Fibroblast of villous mesenchyme (primary cell): ENCODE measurements around the gene MCU. TPM values are rescaled to one million over a fixed set of nuclear protein-coding genes. Genes with fewer than 3 reads are reported as not detected.

Experiments
- DNase-seq: peaks from one replicate; pipeline ENCODE4 v3.0.0-alpha.2; 2010; ENCODE audit warnings: low read depth
- H3K4me3 ChIP-seq: 2 replicates; pipeline ENCODE4 v1.5.1; 2011; ENCODE audit warnings: low read depth, mild to moderate bottlenecking, low read length
- total RNA-seq: library from RNA; depleted of rRNA; stranded (reverse); fragments of >200 nt; gene quantifications from 2 replicates; pipeline ENCODE4 v1.2.3, GENCODE V29; 2012
- TF ChIP-seq, protein P1 (sequence below): IDR thresholded peaks from 2 replicates; pipeline ENCODE4 v1.5.1; 2012; ENCODE audit warnings: low read depth, mild to moderate bottlenecking, low read length; ENCODE audit not compliant: insufficient read depth

The MCU gene
- total RNA-seq, 1 donor: 41.9 TPM

DNA sequence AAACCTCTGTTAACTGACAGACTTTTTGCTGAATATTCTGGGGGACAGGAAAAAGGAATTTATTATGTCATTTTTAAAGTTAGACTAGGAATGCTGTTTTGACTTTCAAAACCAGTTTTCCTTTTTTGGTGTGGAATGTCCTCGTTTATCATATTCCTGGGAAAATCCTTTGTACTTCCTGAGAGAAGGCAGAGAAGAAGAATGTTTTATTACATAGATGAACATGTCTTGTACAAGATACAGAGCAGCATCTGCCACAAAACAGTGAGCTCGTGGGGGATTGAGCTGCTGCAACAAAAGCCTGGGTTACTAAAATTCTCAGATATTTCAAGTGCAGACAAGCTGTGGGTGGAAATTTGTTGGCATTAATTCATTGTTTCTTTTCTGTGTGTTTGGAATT is 20.2 kb downstream of the MCU start:
- DNase-seq: peak; percentile 79
- H3K4me3 ChIP-seq: no peak overlapping the region
- TF ChIP-seq, protein P1, sequence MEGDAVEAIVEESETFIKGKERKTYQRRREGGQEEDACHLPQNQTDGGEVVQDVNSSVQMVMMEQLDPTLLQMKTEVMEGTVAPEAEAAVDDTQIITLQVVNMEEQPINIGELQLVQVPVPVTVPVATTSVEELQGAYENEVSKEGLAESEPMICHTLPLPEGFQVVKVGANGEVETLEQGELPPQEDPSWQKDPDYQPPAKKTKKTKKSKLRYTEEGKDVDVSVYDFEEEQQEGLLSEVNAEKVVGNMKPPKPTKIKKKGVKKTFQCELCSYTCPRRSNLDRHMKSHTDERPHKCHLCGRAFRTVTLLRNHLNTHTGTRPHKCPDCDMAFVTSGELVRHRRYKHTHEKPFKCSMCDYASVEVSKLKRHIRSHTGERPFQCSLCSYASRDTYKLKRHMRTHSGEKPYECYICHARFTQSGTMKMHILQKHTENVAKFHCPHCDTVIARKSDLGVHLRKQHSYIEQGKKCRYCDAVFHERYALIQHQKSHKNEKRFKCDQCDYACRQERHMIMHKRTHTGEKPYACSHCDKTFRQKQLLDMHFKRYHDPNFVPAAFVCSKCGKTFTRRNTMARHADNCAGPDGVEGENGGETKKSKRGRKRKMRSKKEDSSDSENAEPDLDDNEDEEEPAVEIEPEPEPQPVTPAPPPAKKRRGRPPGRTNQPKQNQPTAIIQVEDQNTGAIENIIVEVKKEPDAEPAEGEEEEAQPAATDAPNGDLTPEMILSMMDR: no peak

DNA sequence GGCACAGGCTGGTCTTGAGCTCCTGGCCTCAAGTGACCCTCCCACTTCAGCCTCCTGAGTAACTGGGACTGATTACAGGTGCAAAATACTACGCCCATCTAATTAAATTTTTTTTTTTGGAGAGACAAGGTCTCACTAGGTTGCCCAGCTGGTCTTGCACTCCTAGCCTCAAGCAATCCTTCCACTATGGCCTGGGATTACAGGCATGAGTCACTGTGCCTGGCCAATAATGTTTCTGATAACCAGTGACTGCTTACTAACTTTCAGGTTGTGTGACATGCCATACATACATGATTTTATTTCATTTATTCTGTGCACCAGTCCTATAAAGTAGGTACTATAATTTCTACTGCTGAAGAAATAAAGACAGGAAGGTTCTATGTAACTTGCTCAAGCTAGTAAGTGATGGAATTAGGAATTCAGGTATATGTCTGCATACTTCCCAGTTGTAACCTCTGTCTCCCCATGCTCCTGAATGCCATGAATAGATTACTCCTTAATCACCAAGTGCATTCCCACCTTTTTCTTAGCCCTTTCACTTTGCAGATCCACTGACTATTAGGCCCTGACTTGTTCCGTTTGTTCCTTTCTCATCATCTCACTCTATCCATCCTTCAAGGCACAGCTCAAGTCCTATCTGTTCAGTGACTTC is 28.1 kb downstream of the MCU start:
- TF ChIP-seq, protein P1: no peak
- no peak for DNase-seq
- H3K4me3 ChIP-seq: no peak overlapping the region

DNA sequence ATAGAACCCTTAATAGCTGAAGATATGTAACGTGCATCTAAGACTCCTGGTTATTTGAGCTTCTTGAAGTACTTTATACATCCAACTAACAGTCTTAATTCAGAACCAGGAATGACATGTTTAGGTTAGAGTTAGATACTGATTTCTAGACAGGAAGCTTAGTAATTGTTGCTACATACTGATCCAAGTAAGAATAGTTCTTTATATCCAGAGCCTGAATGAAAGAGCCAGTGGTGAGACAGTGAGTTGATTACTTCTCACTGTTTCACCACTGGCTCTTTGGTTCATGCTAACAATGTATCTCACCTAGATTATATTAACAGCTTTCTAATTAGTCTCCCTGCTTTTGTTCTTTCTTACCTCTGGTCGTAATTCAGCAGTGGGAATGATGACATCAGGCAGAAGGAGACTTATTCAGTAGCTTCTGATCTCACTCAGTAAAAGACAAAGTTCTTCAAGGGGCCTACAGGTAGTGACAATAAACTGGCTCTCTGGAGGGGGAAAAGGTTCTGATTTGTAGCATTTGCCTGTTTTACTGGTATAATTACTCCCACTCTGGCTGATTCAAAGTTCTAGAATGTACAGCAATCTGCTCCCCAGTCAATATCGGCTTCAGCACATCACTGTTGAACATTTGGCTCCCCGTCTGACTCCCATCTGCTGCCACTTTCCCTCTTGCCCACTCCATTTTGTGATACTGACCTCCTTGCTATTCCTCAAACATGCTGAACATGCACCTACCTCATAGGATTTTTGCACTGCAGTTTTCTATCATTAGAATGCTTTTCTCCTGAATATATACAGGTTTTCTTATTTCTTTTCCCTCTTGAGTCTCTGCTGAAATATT is 29.1 kb downstream of the MCU start:
- TF ChIP-seq, protein P1: no peak
- no peak overlapping the region for H3K4me3 ChIP-seq
- DNase-seq: no peak

DNA sequence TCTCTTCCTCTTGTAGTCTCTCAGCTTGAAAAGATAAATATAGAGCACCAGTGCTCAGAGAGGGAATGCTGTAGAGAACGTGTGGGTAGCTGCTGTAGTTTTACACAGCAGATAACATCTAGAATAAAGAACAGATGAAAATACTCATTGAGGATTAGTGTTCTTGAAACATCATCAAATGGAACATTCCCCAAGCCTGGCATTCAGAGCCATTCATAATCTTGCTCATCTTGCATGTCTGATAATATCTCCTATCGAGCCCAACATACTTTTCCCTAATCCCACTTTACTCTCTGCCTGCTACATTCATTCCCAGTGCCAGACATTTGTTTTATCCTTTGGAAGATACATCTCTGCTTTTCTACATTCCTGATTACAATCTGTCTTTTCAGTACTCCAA is 35.2 kb downstream of the MCU start:
- no peak overlapping the region for H3K4me3 ChIP-seq
- DNase-seq: peak; percentile 80
- TF ChIP-seq, protein P1: no peak

DNA sequence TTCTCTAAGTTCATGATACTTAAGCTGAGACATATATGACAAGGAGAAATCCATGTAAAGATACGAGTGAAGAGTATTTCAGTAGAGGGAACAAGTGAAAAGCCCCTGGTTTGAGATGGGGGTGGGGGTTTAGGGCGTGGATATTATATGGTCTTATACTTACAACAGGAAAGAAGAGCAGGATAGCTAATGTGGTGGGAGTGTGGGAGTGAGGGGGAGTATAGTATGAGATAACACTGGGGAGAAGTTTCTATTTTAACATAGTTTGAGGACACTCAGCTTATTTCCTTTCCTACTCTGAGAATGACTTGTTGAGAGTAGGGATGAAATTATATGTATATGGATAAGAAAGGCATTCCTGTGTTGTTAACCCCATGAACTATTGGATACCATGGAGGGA is 36.5 kb downstream of the MCU start:
- TF ChIP-seq, protein P1: no peak

DNA sequence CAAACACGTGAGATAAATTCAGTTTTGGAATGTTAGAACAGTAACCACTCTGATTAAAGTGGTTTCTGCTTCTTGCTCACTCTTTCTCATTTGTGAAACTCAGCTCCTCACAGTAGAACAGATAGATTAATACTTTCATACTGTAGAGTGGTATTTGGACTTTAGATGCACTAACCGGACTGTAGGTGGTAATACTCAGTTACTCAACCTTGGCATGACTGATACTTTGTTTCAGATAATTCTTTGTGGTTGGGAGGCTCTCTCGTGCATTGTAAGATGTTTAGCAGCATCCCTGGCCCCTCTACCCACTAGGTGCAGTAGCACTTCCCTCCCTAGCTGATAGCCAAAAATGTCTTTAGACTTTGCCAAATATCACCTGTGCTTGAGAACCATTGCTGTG is 37.6 kb downstream of the MCU start:
- no peak for DNase-seq
- no peak overlapping the region for H3K4me3 ChIP-seq
- TF ChIP-seq, protein P1: no peak

More for the DNA sequence above, 36.5 kb downstream of the MCU start:
- DNase-seq: no peak
- H3K4me3 ChIP-seq: no peak overlapping the region
